Hematopoietic multipotent progenitor cell treated with erythropoietin and hydrocortisone succinate and interleukin-3 and kit ligand, for 8 days (in vitro differentiated cells): ENCODE results near the gene PRICKLE2.
"Not testable (repeated sequence)": the region's sequence is repeated elsewhere in the genome, so short reads cannot be mapped to it uniquely, and the experiment has no call there.

Experiments used
- DNase-seq: peaks from one replicate; pipeline ENCODE4 v3.0.0-alpha.2; 2015

PRICKLE2 gene

GRCh38 chr3:64093825-64094712, 131.2 kb downstream of the PRICKLE2 start:
- no peak for DNase-seq

DNA sequence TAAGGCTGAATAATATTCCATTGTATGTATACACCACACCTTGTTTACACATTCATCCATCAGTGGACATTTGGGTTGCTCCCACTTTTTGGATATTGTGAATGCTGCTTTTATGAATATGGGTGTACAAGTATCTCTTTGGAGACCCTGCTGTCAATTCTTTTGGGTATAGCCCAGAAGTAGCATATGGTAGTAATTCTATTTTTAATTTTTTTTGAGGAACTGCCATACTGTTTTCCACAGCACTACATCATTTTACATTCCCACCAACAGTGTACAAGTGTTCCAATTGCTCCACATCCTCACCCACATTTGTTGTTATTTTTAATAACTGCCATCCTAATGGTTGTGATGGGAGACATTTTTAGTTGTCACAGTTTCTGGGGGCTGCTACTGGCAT, 132.1 kb downstream of the PRICKLE2 start:
- DNase-seq: no peak

- no peak for DNase-seq
Measured at GRCh38 chr3:64091501-64091900, 133.8 kb downstream of the PRICKLE2 start.

GRCh38 chr3:64089386-64089785, 135.9 kb downstream of the PRICKLE2 start:
- DNase-seq: not testable (repeated sequence)

DNA sequence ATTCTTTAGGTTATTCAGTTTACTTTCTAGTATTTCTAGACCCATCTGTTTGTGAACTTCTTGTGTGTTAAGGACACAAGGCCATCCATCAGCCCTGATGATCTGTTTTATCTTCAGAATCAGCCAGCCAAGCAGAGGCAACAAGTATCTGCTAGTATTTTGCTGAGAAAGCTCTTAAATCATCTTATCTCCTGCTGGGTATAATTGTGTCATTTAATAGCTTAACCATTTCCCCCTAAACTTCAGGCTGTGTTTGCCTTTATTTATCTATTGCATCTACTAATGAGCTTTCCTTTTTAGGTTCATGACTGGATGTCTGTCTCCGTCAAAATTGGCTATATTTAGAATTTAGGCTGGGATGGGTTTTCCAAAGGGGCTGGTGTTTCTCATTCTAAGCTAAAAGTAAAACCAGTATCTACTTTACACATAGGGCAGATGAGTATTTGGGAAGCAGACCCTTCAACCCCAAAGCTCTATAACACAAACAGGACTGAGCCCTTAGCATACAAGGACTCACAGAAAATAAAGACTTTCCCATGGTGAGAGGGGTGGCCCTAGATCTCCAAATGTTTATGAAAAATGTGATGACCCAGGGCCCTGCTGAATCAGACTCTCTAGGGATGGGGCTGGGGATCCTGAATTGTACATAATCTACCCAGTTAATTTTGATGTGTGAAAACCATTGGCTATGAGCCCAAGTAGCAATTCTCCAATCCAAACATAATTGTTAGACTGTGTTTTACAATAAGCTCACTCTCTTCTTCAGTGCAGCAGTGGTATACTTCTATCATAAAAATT, 136.7 kb downstream of the PRICKLE2 start:
- DNase-seq: no peak

DNA sequence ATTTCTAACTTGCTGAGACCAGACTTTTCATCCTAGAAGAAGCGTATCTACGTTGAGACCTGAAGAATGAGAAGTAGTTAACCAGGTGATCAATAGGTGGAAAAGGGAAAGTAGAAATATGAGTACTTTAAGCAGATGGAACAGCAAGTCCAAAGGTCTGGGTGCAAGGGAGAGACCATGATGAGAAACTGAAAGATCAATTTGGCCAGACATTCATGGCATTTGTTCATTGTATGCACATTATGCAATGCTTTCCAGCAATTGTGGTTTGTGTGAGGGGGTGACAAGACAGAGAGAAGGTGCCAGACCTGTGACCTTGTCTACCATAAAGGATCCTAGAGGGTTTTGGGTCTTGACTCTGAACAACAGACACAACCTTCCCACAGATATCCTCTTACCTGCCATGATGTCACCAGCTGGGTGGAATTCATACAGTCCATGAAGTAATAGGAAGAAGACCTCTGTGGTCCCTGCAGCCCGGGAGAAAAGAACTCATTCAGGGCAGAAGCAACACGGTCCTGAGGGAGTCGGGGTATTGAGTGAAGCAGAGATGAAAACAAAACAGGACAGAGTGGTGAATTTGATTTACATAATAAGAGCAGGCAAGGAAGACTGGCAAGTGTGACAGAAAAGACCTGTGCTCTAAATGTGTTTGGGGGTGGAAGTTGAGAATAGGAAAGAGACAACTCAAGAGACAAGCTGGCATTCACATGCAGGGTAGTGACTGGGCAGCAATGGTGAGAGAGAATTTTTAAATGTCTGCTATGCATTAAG, 138.6 kb downstream of the PRICKLE2 start:
- no peak for DNase-seq

GRCh38 chr3:64084640-64085039, 140.6 kb downstream of the PRICKLE2 start:
- DNase-seq: no peak

DNA sequence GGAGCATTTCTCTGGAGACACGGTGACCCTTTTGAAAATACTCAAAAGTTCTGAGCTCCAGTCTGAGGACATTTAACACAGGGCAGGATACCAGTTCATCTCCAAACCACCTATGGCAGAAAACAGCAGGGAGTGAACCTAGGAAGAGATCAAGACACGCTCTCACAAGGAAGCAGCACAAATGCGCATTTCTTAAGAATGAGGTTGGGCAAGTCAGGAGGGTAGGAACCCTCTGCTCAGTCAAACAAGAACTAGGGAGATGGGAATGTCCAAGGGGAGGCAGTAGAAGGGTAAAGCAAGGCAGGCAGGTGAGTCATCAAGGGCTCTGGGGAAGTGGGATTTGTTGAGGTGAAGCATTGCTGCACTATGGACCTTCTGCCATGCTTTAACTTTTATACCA, 141.7 kb downstream of the PRICKLE2 start:
- DNase-seq: no peak

DNA sequence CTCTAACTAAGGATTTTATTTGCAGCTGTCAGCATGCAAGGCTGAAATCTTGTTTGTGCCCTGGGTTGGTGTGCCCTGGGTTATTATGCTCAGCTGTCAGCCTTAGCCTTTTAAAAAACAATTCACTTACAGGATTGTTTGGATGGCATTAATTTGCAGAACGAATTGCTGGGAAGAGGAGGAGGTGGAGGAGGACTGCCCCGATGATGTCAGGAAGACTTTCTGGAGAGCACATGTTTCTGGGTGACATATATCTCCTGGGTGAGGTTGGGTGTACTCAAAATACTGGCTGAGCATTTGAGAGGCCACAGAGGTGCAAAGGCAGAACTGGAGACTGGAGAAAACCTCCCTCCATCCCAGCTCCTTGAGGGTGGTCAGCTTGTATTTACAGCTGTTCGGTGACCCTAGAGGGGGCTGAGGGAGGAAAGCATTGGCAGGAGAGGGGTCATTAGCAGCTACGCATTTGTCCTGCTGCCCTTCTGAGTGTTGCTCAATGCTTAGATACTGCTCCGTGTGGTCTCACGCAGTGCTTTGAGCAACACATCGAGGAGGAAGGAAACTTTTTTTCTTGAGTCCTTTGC, 142.2 kb downstream of the PRICKLE2 start:
- DNase-seq: no peak

DNA sequence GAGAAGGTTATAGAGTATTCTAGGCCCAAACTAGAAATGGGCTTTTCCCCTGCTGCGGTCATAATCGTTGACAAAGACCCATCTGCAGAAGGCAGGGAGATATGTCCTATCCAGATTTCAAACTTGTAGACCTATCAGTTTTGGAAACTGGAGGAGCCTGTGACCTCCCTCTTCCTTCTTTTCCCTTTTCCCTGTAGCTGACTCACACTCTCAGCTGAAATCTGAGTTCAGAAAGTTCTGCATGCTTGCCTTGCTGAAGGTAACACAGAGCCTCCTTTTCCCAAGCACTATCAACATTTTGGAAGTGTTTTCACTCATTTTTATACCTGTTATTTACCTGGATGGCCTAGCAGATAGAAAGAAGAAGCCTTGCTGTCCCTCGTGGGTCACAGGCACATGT, 142.9 kb downstream of the PRICKLE2 start:
- no peak for DNase-seq

DNA sequence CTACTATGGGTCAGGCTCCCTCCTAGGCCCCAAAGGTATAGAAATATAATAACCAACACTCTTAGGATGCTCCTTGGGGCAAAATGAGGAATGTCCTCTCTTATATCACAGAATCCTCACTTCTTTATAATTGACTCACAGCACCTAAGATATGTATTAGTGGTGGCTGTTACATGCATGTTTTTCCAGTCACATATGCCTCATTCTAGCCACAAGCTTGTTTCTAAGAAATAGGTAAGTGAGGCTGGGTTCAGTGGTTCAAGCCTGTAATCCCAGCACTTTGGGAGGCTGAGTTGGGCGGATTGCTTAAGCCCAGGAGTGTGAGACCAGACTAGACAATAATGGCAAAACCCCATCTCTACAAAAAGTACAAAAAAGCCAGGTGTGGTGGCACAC, 144.0 kb downstream of the PRICKLE2 start:
- no peak for DNase-seq

DNA sequence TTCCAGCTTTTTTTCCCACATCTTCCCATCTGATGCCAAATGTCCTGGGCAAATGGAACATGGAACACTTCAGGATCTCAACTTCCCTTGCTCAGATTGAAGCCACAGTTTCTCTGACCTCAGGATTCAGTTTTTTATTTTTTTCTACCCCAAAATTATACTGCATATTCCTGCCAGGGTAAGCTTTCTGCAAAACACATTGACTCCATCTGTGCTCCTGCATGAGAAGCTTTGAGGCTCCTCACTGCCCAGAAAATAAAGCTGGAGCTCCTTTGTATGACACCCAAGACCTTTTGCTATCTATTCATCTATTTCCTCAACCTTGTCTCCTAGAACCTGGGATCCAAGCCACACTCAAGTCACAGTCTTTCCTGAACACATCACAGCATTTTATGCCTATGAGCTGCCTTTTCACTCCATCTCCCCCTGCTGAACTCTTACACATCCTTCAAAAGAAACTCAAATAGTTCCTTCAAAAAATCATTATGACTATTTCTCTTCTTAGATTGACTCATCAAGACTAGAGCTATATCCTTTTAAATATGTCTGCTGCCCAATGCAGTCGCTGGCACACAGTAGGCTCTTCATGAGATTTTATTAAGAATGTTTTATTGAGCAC, 144.5 kb downstream of the PRICKLE2 start:
- DNase-seq: no peak

DNA sequence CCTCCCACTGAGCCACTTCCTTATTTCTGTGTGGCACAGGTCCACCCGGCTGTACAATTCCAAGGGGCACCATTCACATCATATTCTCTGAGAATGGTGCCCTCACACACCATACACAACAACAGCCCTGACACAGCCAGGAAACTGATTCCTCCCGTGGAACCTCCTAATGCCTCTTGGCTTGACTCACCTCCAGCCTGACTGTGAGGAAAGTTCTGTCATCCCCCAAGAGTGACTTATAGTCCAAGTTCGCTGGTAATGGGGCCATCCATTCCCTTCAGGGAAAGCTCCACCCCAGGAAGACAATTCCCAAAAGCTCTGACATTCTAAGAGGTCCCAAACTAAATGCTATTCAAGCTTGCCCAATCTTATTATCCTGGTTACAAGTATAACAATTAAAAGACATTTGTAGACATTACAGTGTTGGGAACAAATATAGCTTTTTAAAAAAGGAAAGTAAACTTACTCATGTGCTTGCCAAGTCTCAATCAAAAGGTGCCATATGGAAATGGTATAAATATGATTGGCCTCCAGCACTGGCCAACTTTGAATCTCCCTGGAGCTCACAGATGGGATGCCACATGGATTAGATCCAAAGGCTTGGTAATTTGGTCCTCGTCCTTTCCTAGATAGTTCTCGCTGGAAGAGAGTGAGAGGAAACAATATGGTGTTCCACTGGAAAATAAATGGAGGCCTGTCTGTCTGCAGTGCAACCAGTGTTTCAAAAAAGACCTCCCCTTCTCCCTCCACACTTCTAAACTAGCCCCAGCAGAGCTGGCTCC, 145.7 kb downstream of the PRICKLE2 start:
- DNase-seq: no peak

- DNase-seq: no peak
Measured at GRCh38 chr3:64078966-64079365, 146.3 kb downstream of the PRICKLE2 start.

GRCh38 chr3:64074895-64075679, 150.2 kb downstream of the PRICKLE2 start:
- no peak for DNase-seq

- DNase-seq: no peak
Measured at GRCh38 chr3:64074060-64074459, 151.2 kb downstream of the PRICKLE2 start.

DNA sequence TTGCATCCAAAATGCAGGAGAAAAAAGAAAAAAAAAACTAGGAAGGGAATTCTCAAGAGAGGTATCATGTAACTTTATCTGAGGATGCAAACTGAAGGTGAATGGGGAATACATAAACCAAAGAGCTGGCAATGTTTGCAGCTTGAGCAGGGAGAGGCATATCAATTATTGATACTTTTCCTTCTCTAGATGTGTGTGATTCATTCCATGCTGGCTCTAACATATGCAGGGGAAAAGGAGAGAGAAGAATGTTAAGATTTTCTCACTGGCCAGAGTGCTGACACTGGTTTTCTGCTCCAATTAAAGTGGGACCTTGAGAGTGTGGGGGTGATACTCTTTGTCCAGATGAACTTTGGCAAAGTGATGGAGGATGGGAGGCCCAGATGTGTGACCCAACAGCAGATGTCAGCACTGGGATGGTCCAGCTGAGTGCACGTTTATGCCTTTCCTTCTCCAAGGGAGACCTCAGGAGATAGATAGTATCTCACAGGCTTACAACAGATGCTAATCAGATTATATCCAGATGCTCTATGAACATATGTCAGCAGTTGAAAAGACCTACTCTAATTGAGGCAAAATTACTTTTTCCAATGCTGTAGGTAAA, 152.0 kb downstream of the PRICKLE2 start:
- no peak for DNase-seq

GRCh38 chr3:64072126-64072525, 153.1 kb downstream of the PRICKLE2 start:
- no peak for DNase-seq

DNA sequence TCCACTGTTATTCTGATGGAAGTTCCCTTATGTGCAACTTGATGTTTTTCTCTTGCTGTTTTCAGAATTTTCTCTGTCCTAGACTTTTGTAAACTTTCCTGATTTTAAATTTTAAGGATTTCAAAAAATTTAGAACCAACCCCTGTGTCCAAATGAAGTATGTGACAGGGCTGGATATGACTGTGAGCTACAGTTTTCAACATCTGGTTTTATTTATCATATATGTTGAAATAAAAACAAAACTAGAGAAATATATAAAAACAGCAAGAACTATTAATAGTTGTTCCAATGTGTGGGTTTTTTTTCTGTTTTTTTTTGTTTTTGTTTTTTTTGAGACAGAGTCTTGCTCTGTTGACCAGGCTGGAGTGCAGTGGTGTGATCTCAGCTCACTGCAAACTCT, 154.6 kb downstream of the PRICKLE2 start:
- DNase-seq: no peak
